ENCODE measurements around the gene PRKCQ. TPM values are rescaled to one million over a fixed set of nuclear protein-coding genes. Genes with fewer than 3 reads are reported as not detected.

Gene PRKCQ
- total RNA-seq, 1 experiment from 2014 or later = 0.16 TPM

GRCh38 chr10:6520138-6520537 is 59.9 kb downstream of the PRKCQ start:
- DNase-seq = no peak
- no peaks in the 10 kb centered on the region for H3K36me3 ChIP-seq
- no peaks in the 10 kb centered on the region for H3K9me3 ChIP-seq

GRCh38 chr10:6518791-6519429 is 61.2 kb downstream of the PRKCQ start:
- Histone ChIP-seq H3K9me3 (no peaks in the 10 kb centered on the region), H3K4me3 (no peak overlapping the region), H3K27me3 (peaks cover 6% of the 10 kb centered on the region; the same call in 1 of the 2 replicates), H3K36me3 (no peaks in the 10 kb centered on the region)
- DNase-seq = no peak

More at GRCh38 chr10:6520138-6520537, 59.9 kb downstream of the PRKCQ start:
- Histone ChIP-seq H3K4me3 (no peak overlapping the region), H3K27me3 (peaks cover 8% of the 10 kb centered on the region; the same call in 1 of the 2 replicates)

- H3K4me3 ChIP-seq = no peak overlapping the region
- no peaks in the 10 kb centered on the region for H3K9me3 ChIP-seq
- no peaks in the 10 kb centered on the region for H3K36me3 ChIP-seq
- DNase-seq = no peak
- H3K27me3 ChIP-seq = peaks cover 11% of the 10 kb centered on the region
Measured at GRCh38 chr10:6516929-6517284, 63.2 kb downstream of the PRKCQ start.

GRCh38 chr10:6516281-6516928 is 63.7 kb downstream of the PRKCQ start:
- H3K36me3 ChIP-seq = no peaks in the 10 kb centered on the region
- H3K27me3 ChIP-seq = peaks cover 12% of the 10 kb centered on the region
- H3K4me3 ChIP-seq = no peak overlapping the region
- H3K9me3 ChIP-seq = no peaks in the 10 kb centered on the region
- DNase-seq = no peak

- DNase-seq = no peak
- Histone ChIP-seq H3K36me3 (no peaks in the 10 kb centered on the region), H3K9me3 (no peaks in the 10 kb centered on the region), H3K27me3 (peaks cover 12% of the 10 kb centered on the region), H3K4me3 (no peak overlapping the region)
Measured at GRCh38 chr10:6514844-6515780, 65.0 kb downstream of the PRKCQ start.

- DNase-seq = no peak
- H3K36me3 ChIP-seq = no peaks in the 10 kb centered on the region
- H3K9me3 ChIP-seq = no peaks in the 10 kb centered on the region
- no peak overlapping the region for H3K4me3 ChIP-seq
- peaks cover 12% of the 10 kb centered on the region for H3K27me3 ChIP-seq
Measured at GRCh38 chr10:6514180-6514579, 65.9 kb downstream of the PRKCQ start.

- Histone ChIP-seq H3K36me3 (no peaks in the 10 kb centered on the region), H3K9me3 (no peaks in the 10 kb centered on the region), H3K27me3 (peaks cover 14% of the 10 kb centered on the region), H3K4me3 (no peak overlapping the region)
- no peak for DNase-seq
Measured at GRCh38 chr10:6513476-6513875, 66.6 kb downstream of the PRKCQ start.

- peaks cover 14% of the 10 kb centered on the region for H3K27me3 ChIP-seq
- H3K36me3 ChIP-seq = no peaks in the 10 kb centered on the region
- H3K9me3 ChIP-seq = no peaks in the 10 kb centered on the region
- DNase-seq = no peak
- no peak overlapping the region for H3K4me3 ChIP-seq
Measured at GRCh38 chr10:6512182-6512581, 67.9 kb downstream of the PRKCQ start.

GRCh38 chr10:6511347-6511746 is 68.7 kb downstream of the PRKCQ start:
- Histone ChIP-seq H3K36me3 (no peaks in the 10 kb centered on the region), H3K4me3 (no peak overlapping the region), H3K27me3 (peaks cover 13% of the 10 kb centered on the region), H3K9me3 (no peaks in the 10 kb centered on the region)
- no peak for DNase-seq

- Histone ChIP-seq H3K27me3 (peaks cover 16% of the 10 kb centered on the region), H3K36me3 (no peaks in the 10 kb centered on the region), H3K4me3 (no peak overlapping the region), H3K9me3 (no peaks in the 10 kb centered on the region)
- DNase-seq = no peak
Measured at GRCh38 chr10:6507311-6507710, 72.8 kb downstream of the PRKCQ start.

- no peak for DNase-seq
- Histone ChIP-seq H3K4me3 (no peak overlapping the region), H3K27me3 (peaks cover 31% of the 10 kb centered on the region), H3K36me3 (no peaks in the 10 kb centered on the region), H3K9me3 (no peaks in the 10 kb centered on the region)
Measured at GRCh38 chr10:6505300-6505699, 74.8 kb downstream of the PRKCQ start.

GRCh38 chr10:6504296-6504695 is 75.8 kb downstream of the PRKCQ start:
- no peaks in the 10 kb centered on the region for H3K36me3 ChIP-seq
- no peak overlapping the region for H3K4me3 ChIP-seq
- H3K27me3 ChIP-seq = peaks cover 40% of the 10 kb centered on the region
- H3K9me3 ChIP-seq = no peaks in the 10 kb centered on the region
- no peak for DNase-seq

GRCh38 chr10:6503171-6503570 is 76.9 kb downstream of the PRKCQ start:
- peaks cover 49% of the 10 kb centered on the region for H3K27me3 ChIP-seq
- H3K4me3 ChIP-seq = no peak overlapping the region
- H3K9me3 ChIP-seq = no peaks in the 10 kb centered on the region
- H3K36me3 ChIP-seq = no peaks in the 10 kb centered on the region
- DNase-seq = no peak

GRCh38 chr10:6501931-6502330 is 78.1 kb downstream of the PRKCQ start:
- peaks cover 52% of the 10 kb centered on the region for H3K27me3 ChIP-seq
- DNase-seq = no peak

GRCh38 chr10:6499974-6500373 is 80.1 kb downstream of the PRKCQ start:
- no peaks in the 10 kb centered on the region for H3K36me3 ChIP-seq
- peaks cover 50% of the 10 kb centered on the region for H3K27me3 ChIP-seq
- H3K4me3 ChIP-seq = no peak overlapping the region
- no peaks in the 10 kb centered on the region for H3K9me3 ChIP-seq
- DNase-seq = no peak

More at GRCh38 chr10:6501931-6502330, 78.1 kb downstream of the PRKCQ start:
- Histone ChIP-seq H3K4me3 (no peak overlapping the region), H3K9me3 (no peaks in the 10 kb centered on the region), H3K36me3 (no peaks in the 10 kb centered on the region)

GRCh38 chr10:6498771-6499170 is 81.3 kb downstream of the PRKCQ start:
- Histone ChIP-seq H3K9me3 (no peaks in the 10 kb centered on the region), H3K36me3 (no peaks in the 10 kb centered on the region), H3K4me3 (no peak overlapping the region), H3K27me3 (peaks cover 50% of the 10 kb centered on the region)
- DNase-seq = no peak

GRCh38 chr10:6497620-6498019 is 82.5 kb downstream of the PRKCQ start:
- Histone ChIP-seq H3K4me3 (no peak overlapping the region), H3K9me3 (no peaks in the 10 kb centered on the region), H3K36me3 (no peaks in the 10 kb centered on the region), H3K27me3 (peaks cover 48% of the 10 kb centered on the region)
- DNase-seq = no peak

Measured in MG63 (cell line).